Glomerular endothelial cell (primary cell): ENCODE results near the gene RSBN1L. TPM values are rescaled to one million over a fixed set of nuclear protein-coding genes. Genes with fewer than 3 reads are reported as not detected.
"Not testable (repeated sequence)": the region's sequence is repeated elsewhere in the genome, so short reads cannot be mapped to it uniquely, and the experiment has no call there.

Source experiments
- DNase-seq: peaks from one replicate; pipeline ENCODE4 v3.0.0-alpha.2; 2011; ENCODE audit warnings: low read depth, low spot score; ENCODE audit errors: extremely low read depth
- total RNA-seq: library from RNA; depleted of rRNA; stranded (reverse); fragments of >200 nt; gene quantifications from 2 replicates; pipeline ENCODE4 v1.2.3, GENCODE V29; 2015

The RSBN1L gene
- 13.0 and 15.5 TPM in 2 replicates for total RNA-seq

DNA sequence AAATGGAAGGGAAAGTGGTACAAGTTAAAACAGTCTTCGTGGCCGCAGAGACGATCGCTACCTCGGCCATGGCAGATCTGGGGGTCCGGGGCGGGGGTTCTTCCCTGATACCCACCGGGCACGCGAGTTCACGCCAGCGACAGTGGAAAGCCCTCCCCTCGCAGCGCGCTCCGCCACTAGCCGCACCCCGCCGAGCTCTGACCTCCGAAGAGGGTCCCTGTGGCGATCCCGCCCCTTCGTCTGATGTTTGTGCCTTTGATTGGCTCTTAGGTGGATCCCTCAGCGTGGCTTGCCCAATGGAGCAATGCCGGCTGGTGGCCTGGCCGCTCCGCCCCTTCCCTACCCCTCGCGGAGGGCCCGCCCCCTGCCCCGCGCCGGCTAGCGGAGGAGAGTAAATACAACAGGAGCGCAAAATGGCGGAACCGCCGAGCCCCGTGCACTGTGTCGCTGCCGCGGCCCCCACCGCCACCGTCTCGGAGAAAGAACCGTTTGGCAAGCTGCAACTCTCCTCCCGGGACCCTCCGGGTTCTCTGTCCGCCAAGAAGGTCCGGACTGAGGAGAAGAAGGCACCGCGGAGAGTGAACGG, at the start of gene RSBN1L:
TSS of gene RSBN1L (plus strand) at position 403 of the 586 bp plus-strand sequence. CDS start at position 414, 11 bp downstream.
- peak; percentile 84 for DNase-seq

DNA sequence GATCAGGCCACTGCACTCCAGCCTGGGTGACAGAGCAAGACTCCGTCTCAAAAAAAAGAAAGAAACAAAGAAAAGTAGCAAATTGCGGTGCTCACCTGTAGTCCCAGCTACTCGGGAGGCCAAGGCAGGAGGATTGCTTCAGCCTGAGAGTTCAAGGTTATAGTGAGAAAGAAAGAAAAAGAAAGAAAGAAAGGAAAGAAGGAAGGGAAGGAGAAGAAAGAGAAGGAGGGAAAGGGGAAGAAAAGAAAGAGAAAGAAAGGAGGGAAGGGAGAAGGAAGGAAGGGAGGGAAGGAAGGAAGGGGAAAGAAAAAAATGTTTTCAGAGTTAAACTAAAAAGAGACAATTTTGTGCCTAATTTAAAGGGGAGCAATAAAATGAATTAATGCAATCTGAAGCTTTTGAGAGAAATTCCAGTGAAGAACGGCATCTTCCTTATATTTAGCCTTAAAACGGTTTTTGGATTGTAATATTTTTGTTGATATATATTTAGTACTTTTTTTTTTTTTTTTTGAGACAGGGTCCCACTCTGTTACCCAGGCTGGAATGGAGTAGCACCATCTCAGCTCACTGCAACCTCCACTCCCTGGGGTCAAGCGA, 47.4 kb upstream of the RSBN1L start:
- DNase-seq, result no peak

DNA sequence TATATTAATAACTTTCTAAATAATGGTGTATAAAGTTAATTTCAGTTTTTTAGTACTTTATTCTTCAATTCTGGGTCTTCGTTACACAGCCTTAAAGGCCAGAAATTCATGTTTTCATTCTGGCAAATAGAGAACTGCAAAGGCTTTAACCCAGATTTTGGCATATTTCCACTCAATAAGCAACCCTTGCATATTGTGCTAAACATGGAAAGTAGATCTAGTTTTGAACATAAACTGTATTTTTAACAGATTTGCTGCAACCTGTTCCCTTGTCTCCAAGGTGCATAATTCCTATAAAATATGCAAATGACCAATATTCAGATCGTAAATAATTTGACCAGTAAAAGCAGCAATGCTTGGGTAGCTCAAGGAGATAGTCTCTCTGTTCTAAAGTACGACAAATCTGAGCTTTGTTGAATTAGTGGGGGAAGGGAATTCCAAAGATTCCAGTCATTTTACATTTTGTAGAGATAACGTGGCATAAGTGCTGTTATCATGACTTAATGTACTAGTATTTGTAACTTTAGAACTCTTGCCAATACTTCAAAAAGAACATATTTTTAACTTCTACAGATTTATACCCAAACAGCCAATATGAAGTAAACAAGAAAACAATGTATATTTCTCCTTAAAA, 46.4 kb upstream of the RSBN1L start:
- DNase-seq, result no peak

DNA sequence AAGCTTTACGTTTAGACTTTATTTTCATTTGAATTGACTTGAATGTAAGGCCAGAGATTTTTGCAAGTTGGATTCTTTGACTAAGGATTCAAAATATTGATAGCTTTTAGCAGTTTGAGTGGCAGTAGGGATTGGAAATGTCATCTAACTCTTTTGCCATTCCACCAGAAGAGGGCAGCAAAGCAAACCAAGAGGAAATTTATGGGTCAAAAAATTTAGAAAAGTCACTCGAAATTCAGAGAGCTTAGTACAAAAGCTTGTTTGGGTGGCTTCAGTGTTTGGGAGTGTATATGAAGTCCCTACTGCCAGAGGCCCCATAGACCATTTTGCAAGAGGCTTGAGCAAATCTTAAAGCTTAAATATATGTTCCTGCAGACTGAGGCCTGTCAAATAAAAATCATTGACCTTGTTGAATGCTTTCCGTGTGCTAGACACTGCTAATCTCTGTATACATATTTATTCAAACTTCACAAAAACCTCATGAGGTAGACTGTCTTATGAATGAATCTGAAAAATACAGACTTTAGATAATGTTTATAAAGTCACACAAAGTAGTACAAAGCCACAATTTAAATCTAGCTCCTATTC, 44.6 kb upstream of the RSBN1L start:
- DNase-seq, result peak; percentile 31

DNA sequence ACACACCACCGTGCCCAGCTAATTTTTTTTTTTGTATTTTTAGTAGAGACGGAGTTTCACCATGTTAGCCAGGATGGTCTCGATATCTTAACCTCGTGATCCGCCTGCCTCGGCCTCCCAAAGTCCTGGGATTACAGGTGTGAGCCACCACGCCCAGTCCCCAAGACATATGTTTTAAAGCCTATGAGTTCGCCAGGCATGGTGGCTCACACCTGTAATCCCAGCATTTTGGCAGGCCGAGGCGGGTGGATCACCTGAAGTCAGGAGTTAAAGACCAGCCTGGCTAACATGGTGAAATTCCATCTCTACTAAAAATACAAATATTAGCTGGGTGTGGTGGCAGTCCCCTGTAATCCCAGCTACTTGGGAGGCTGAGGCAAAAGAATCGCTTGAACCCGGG, 43.4 kb upstream of the RSBN1L start:
- DNase-seq, result not testable (repeated sequence)

DNA sequence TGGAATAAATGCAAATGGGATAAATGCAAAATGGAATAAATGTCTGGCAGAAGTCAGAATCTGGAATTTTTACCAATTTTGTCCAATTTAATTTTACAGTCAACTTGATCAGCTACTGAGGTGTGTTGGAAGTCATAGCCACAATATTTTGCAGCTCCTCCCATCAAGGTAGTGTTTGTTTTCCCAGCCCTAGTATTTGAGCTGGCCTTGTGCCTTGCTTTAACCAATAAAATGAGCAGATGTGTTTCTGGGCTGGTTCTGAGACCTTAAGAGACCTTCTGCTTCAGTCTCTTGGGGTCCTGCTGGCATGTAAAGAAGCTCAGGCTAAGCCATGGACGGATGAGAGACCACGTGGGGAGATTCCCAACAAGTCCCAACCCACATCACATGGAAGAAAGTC, 42.7 kb upstream of the RSBN1L start:
- no peak for DNase-seq

DNA sequence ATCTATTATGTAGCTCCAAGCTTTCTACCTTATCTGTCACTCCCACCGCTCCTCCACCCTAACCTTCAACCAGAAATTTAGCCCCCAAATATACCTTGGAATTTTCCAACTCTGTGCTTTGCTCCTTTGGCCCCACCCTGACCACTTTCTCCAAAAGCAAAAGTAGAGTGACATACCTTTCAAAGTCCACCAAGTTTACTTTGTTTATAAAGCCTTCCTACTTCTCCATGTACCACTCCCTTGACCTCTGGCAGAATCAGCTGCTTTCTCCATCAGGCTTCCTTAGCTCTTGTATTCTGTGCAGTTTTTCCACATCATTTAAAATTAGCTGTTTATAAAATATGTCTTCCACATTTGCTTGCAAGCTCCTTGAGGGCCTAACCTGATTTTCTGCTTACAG, 40.9 kb upstream of the RSBN1L start:
- no peak for DNase-seq

DNA sequence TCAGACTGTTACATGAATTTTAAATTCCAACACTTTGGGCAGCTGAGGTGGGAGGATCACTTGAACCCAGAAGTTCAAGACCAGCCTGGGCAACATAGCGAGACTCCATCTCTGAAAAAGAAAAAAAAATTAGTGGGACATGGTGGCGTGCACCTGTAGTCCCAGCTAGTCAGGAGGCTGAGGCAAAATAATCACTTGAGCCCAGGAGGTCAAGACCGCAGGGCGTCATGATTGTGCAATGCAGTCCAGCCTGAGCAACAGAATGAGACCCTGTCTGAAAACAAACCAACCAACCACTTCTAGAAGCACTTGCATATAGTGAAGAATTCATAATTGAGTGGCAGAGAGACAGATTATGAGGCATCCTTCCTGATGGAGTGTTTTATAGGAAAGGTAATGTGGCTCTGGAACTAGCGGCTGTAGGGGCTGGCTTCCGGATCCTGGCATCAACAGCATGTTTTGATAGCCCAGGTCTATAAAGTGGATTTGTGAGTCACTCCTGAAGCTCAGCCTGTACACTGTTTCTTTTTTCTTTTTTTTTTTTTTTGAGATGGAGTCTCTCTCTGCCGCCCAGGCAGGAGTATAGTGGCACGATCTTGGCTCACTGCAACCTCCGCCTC, 40.3 kb upstream of the RSBN1L start:
- DNase-seq, result no peak

DNA sequence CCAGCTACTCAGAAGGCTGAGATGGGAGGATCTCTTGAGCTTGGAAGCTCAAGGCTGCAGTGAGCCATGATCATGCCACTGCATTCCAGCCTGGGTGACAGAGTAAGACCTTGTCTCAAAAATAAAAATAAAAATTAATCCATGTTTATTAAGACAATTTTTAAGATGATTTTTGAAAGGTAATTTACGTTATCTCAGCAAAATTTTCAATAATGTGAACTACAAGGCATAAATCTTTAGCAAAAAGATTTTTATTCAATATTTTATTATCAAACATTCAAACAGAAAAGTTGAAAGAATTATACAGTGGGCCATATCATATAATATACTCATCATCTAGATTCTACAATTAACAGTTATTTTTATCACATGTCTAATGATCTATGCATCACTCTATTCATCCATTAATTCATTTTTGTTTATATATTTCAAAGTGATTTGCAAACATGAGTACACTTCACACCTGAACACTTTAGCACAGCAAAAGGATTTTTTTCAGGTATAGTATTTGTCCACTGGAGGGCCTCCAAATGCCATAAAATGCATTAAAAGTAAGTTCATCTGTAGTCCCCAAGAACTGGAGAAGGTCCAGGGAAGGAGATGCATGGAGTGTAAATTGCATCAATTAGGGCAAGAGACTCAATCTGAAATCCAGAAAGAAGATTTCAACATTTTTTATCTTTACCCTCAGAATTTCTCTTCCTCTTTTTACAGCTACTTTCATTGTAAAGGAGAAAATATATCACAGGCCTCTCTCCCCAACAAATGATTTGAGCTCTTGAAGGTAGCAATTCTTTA, 38.6 kb upstream of the RSBN1L start:
- peak; percentile 12 for DNase-seq

DNA sequence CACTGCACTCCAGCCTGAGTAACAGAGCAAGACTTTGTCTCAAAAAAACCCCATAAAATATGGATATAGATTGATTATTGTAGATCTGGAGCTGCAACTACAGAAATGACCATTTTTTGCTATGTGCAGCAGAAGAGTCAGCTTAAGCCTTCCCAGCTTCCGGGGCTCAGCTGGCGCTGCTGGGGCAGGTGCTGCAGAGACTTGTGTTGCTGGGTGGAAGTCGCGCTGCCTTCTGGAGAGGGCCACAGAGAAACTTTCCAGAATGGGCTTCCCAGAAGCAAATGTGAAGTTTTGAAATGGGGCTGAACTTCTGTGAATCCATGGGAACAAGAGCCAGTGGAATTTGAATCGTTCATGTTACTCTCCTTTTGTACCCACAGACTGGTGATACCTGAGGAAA, 37.3 kb upstream of the RSBN1L start:
- DNase-seq, result no peak

DNA sequence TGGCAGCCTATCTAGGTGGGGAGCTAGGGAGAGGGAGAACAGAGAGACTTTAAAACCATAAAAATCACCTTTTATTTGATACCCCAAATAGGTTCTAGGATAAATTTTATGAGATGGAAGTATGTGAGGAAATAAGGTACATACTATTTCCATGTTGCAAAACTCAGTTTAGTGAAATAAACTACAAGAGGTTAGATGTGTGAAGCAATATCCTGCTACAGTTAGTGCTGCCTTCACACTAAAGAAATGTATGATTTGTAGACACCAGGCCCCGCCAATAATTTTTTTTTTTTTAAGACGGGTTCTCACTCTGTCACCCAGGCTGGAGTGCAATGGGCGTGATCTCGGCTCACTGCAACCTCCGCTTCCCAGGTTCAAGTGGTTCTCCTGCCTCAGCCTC, 34.4 kb upstream of the RSBN1L start:
- DNase-seq, result no peak

DNA sequence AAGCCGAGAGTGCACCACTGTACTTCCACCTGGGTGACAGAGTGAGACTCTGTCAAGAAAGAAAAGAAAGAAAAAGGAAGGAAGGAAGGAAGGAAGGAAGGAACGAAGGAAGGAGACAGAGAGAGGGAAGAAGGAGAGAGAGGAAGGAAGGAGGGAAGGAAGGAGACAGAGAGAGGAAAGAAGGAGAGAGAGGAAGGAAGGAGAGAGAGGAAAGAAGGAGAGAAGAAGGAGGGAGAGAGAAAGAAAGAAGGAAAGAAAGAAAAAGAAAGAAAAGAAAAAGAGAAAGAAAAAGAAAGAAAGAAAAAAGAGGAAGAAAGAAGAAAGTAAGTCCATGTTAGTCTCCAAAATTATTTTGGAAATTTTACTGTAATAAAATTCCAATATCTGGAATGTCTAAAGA, 33.4 kb upstream of the RSBN1L start:
- no peak for DNase-seq

DNA sequence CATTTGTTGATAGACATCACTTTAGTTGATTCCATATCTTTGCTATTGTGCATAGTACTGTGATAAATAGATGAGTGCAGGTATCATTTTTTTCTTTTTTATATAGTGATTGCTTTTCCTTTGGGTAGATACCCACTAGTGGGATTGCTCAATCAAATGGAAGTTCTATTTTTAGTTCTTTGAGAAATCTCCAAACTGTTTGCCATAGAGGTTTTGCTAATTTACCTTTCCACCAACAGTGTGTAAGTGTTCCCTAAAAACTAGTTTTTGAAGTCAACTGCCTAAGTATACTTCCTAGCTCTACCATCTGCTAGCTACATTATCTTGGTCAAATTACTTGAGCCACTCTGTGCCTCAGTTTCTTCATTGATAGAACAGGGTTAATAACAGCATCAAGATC, 31.5 kb upstream of the RSBN1L start:
- no peak for DNase-seq

DNA sequence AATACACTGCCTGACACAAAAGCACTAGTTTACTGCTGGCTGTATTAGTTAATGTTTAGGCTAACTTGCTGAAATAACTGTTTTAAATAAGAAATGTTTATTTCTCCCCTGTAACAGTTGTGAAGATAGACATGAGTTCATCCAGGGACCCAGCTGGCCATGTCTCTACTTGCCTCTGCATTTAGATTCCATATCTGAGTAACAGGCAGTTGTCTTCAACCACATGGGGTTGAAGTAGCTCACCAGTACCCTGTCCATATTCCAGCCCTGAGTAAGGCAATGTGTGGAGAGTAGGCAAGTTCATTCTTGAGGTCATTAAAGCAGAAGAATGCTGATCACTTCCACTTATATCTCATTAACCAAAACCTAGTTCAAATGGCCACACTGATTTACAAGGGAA, 31.1 kb upstream of the RSBN1L start:
- DNase-seq, result no peak

DNA sequence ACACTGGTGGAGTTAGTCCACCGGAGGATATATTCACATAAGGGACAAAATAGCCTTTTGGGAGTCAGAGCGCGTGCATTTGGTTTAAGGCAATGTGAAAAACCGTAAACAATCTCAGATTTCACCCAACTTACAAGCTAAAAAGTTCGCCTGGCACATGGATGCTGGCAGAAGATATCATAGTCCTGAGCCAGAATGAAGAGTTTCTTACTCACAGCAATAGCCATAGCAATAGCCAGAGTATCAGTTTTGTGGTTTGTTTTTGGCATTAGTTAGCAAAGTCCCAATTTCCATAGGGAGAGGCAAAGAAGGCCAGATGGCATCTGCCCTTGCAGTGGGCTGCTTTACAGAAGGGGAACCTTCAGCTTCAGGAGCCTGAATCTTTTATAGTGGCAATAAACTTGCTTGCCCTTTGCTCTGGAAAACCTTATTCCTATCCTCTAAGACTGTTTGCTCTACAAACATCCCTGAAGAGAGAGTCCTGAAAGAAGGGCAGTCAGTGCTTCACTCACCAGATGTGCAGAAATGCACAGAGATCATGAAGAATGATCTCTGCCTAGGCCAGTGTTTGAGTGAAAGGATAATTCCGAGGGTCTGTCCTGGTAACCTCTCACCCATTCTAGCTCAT, 28.7 kb upstream of the RSBN1L start:
- no peak for DNase-seq

DNA sequence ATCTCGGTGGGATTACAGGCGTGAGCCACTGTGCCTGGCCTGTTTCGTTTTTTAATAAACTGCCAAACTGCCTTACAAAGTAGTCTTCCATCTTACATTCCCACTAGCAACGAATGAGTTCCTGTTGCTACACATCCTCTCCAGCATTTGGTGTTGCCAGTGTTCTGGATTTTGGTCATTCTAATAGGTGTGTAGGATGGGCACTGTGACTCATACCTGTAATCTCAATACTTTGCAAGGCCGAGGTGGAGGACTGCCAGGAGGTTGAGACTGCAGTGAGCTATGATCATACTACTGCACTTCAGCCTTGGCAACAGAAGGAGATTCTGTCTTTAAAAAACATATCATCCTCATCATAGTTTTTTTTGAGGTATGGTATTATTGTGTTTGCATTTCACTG, 21.4 kb upstream of the RSBN1L start:
- DNase-seq, result no peak

DNA sequence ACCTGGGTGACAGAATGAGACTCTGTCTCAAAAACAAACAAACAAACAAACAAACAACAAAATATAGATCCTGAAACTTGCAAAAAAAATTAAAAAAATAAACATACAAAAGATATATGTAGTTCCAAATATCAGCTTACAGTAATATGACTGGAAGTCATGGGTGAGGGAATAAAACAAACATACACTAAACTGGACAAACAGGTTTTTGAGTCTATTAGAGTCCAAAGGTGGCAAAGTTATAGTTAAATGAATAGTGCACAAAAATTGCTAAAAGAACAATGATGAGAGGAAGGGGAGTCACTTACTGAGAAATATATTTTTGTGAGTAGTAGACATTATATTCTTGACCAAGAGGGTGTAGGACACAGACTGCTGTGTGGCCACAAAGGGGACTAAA, 16.7 kb upstream of the RSBN1L start:
- no peak for DNase-seq

DNA sequence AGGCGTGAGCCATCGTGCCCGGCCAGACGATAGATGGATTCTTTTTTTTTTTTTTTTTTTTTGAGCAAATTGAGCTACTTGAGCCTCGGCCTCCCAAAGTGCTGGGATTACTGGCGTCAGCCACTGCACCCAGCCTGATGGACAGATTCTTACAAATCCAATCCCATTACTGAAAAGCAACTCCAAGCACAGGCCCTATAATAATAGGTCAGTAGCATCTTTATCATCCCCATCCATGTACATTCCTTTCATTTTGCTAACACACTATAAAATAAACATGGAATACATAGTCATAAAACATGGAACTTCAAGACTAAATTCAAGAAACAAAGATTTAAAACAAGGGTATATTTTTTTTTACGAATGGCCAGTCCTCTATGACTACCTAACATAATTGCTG, 16.0 kb upstream of the RSBN1L start:
- no peak for DNase-seq

DNA sequence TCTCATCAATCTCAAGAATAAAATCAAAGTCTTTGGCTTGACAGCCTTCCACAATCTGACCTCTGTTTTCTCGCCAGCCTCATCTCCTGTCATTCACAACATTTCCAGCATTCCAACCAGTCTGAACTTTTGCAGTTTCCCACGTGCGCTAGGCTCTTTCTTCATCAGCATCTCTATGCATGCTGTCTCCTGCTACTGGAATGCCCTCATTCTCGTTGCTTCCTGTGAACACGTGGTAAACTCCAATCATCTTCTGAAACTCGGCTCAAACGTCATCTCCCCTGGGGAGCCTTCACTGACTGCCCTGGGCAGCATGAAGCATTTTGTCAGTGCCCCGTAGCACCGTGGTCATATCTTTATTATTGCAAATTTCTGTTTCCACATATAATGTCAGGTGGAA, 12.2 kb upstream of the RSBN1L start:
- DNase-seq, result peak; percentile 31

DNA sequence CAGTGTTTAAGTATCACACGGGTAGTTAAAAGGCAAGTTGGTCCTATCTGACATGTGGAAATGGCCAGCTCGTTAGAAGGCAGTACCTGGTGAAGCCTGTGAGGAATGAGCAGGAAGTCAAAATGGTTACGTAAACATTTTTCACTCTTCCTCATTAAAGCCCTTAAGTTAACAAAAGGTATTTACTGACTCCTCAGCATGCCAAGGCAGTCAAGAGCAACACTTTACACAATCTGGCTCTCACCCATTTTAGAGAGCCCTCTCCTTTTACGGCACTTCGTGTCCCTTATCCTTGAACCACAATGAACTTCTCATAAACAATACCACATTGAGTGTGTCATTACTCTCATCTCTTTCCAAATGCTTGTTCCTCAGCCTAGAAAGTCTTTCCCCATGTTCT, 11.0 kb upstream of the RSBN1L start:
- no peak for DNase-seq
